BJ (cell line): ENCODE results near the gene FGD4. TPM values are rescaled to one million over a fixed set of nuclear protein-coding genes. Genes with fewer than 3 reads are reported as not detected.

Experiments used
- CTCF ChIA-PET: fragments of 350-600 bp; formaldehyde crosslinking; extraction: SDS; loops from one replicate; lab custom pipeline; 2021; ENCODE audit warnings: antibody characterized with exemption, inconsistent platforms; lab: Yijun Ruan, JAX
- POLR2A ChIA-PET: fragments of 300-600 bp; sonication (Branson Sonifier 250); formaldehyde crosslinking; extraction: SDS; loops from one replicate; lab custom pipeline; 2021; ENCODE audit warnings: antibody characterized with exemption; lab: Charles Lee
- DNase-seq: peaks from one replicate; pipeline ENCODE4 v3.0.0-alpha.2; 2011; ENCODE audit warnings: low read depth
- H3K27me3 ChIP-seq: 2 replicates; pipeline ENCODE4 v1.6.0; 2011; ENCODE audit warnings: low read length; ENCODE audit not compliant: control insufficient read depth, insufficient read depth
- H3K36me3 ChIP-seq: 2 replicates; pipeline ENCODE4 v1.5.1; 2011; ENCODE audit warnings: low read length; ENCODE audit not compliant: control insufficient read depth, insufficient read depth
- H3K4me3 ChIP-seq: 2 replicates; pipeline ENCODE4 v1.5.1; 2011; ENCODE audit warnings: low read depth, mild to moderate bottlenecking, control low read depth, low read length
- polyA plus RNA-seq: library from polyadenylated mRNA; depleted of rRNA; stranded (reverse); fragments of >200 nt; gene quantifications from 2 replicates; pipeline ENCODE4 v1.2.3, GENCODE V29; 2011
- TF ChIP-seq, protein P1 (sequence below): IDR thresholded peaks from 2 replicates; pipeline ENCODE4 v1.5.1; 2011; ENCODE audit warnings: low read depth, mild to moderate bottlenecking, control low read depth, inconsistent platforms, low read length, moderate library complexity; ENCODE audit not compliant: insufficient read depth

FGD4 gene
- polyA plus RNA-seq, 1 experiment = 11.1 TPM

GRCh38 chr12:32494656-32495055, 95.3 kb downstream of the FGD4 start:
- Histone ChIP-seq H3K27me3 (no peaks in the 10 kb centered on the region), H3K4me3 (no peak overlapping the region), H3K36me3 (no peaks in the 10 kb centered on the region)
- DNase-seq = no peak
- TF ChIP-seq, protein P1, sequence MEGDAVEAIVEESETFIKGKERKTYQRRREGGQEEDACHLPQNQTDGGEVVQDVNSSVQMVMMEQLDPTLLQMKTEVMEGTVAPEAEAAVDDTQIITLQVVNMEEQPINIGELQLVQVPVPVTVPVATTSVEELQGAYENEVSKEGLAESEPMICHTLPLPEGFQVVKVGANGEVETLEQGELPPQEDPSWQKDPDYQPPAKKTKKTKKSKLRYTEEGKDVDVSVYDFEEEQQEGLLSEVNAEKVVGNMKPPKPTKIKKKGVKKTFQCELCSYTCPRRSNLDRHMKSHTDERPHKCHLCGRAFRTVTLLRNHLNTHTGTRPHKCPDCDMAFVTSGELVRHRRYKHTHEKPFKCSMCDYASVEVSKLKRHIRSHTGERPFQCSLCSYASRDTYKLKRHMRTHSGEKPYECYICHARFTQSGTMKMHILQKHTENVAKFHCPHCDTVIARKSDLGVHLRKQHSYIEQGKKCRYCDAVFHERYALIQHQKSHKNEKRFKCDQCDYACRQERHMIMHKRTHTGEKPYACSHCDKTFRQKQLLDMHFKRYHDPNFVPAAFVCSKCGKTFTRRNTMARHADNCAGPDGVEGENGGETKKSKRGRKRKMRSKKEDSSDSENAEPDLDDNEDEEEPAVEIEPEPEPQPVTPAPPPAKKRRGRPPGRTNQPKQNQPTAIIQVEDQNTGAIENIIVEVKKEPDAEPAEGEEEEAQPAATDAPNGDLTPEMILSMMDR = no peak
- CTCF ChIA-PET = interaction anchor here (0.6 to 1.5 kb wide), 2 partner anchors 122 to 163 kb away, joined by 3 read pairs; no protein-coding TSS in a partner anchor
- POLR2A ChIA-PET = interaction anchor here (0.6 kb wide), 1 partner anchor 29 kb away, joined by 3 read pairs; no protein-coding TSS in a partner anchor

GRCh38 chr12:32496946-32497345, 97.6 kb downstream of the FGD4 start:
- CTCF ChIA-PET = no interaction called here

GRCh38 chr12:32497864-32498263, 98.5 kb downstream of the FGD4 start:
- Histone ChIP-seq H3K4me3 (no peak overlapping the region), H3K36me3 (no peaks in the 10 kb centered on the region), H3K27me3 (no peaks in the 10 kb centered on the region)
- DNase-seq = no peak
- ChIA-PET POLR2A (no interaction called here), CTCF (no interaction called here)
- TF ChIP-seq, protein P1 = no peak

More at GRCh38 chr12:32496946-32497345, 97.6 kb downstream of the FGD4 start:
- POLR2A ChIA-PET = no interaction called here
- TF ChIP-seq, protein P1 = no peak
- Histone ChIP-seq H3K27me3 (no peaks in the 10 kb centered on the region), H3K36me3 (no peaks in the 10 kb centered on the region), H3K4me3 (no peak overlapping the region)
- no peak for DNase-seq

DNA sequence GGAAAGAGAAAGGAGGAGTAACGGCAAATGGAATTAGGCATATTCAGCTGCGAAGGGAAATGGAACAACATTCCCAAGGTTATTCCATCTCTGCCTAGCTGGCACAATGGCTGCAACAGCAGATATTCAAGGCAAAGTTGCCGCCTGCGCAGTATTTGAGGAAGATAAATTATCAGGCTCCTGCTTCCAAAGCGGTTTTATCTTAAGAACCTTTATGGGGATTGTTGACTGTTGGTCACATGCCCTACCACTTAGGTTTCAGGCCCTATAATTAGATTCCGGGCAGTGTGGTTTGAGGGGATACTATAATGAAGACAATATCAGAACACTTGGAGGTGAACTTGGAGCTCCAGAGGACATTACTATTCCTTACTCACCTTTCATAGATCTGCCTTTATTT, 99.7 kb downstream of the FGD4 start:
- H3K36me3 ChIP-seq = no peaks in the 10 kb centered on the region
- no peaks in the 10 kb centered on the region for H3K27me3 ChIP-seq
- TF ChIP-seq, protein P1 = no peak
- H3K4me3 ChIP-seq = no peak overlapping the region
- no peak for DNase-seq
- ChIA-PET POLR2A (no interaction called here), CTCF (no interaction called here)

GRCh38 chr12:32501835-32502333, 102.5 kb downstream of the FGD4 start:
- TF ChIP-seq, protein P1 = no peak
- CTCF ChIA-PET = interaction anchor here (1.3 kb wide), 1 partner anchor 46 kb away, joined by 3 read pairs; no protein-coding TSS in a partner anchor
- peak; percentile 37 for DNase-seq
- Histone ChIP-seq H3K4me3 (peak overlapping the region; percentile 24), H3K36me3 (no peaks in the 10 kb centered on the region), H3K27me3 (no peaks in the 10 kb centered on the region)
- POLR2A ChIA-PET = interaction anchor here (1.4 kb wide), 1 partner anchor 32 kb away, joined by 4 read pairs; no protein-coding TSS in a partner anchor
